ENCODE results near the gene KCNJ9.
"Not testable (repeated sequence)": the region's sequence is repeated elsewhere in the genome, so short reads cannot be mapped to it uniquely, and the experiment has no call there.

The KCNJ9 gene

DNA sequence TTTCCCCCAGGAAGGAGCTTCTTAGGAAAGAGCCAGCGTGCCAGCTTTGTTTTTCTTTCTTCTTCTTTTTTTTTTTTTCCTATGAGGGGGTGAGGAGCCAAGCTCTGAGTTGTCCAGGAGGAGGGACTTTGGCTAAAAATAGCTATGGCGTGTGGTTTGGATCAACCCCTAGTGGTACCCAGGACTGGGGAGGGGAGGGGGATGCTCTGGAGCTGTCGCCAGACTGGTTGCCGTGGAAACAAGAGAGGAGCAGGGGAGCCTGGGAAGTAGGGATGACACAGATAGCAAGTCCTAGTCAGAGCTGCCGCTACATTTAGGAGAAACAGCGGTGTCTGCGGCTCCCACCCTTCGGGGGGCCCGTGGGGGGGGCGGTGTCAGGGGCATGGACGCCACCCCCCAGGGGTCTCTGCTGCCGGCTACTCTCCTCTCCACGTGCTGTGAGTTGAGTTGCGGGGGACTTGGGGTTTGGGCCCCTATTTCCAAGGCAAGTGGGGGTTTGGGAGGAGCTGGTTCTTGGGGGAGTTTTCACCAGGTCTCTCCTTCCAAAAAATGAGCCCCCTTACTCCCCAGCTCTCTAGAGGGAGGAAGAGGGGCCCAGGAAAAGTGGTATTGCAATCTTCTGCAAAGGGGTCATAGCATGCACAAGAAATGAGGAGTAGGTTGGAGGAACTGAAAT lies at the start of gene KCNJ9:
KCNJ9 (plus strand) TSS at position 278 of the 676 bp plus-strand sequence. CDS start 2,493 bp downstream, outside the sequence.
- DNase-seq, result no peak

DNA sequence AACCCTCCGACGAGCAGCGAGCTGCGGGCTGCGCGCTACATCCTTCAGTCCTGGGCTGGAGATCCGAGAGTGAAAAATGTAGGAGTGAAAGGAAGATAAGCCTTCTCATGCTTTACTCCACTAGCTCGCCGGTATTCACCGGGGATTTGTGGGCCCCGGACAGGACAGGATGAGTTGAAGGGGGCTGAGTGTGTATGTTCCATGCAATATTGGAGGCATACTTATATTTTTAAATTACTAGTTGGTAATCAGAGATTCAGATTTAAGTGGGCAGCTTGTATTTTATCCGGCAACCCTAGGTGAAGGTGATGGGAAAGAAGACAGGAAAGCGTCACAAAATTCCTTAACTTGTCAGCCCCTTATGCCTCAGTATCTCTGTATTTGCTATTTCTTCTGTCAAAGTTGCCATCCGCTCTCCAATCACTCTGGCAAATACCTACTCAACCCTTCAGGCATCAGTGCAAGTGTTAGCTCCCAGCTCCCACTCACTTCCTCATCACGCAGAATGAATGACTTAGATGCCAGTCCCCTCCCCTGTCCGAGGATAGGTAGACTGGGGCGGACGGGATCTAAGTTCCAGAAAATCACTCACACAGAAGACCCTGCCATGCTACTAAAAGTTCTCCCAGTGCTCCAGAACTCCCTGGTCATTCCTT lies 49.0 kb upstream of the KCNJ9 start:
- DNase-seq, result peak; percentile 5

DNA sequence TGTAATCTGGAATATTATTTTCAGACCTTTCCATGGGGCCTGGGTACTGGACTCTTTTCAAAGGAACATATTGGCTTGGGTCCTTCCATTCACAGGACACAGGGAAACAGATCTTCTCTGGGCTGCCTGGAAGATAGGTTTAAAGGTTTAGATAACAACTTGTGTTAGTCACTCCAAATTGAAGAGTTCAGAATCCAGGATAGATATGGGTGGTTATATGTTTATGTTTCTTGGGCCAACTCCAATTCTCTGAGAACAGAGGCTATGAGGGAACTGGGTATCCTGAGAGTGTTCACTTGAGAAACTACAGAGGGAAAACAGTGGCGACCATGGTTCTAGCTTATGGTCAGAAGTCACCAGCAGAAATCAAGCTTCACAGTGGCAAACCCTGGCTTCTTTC lies 40.9 kb upstream of the KCNJ9 start:
- no peak for DNase-seq

- no peak for DNase-seq
Observed at GRCh38 chr1:160043543-160043942, 37.8 kb upstream of the KCNJ9 start.

GRCh38 chr1:160045653-160046052 lies 35.7 kb upstream of the KCNJ9 start:
- DNase-seq, result no peak

DNA sequence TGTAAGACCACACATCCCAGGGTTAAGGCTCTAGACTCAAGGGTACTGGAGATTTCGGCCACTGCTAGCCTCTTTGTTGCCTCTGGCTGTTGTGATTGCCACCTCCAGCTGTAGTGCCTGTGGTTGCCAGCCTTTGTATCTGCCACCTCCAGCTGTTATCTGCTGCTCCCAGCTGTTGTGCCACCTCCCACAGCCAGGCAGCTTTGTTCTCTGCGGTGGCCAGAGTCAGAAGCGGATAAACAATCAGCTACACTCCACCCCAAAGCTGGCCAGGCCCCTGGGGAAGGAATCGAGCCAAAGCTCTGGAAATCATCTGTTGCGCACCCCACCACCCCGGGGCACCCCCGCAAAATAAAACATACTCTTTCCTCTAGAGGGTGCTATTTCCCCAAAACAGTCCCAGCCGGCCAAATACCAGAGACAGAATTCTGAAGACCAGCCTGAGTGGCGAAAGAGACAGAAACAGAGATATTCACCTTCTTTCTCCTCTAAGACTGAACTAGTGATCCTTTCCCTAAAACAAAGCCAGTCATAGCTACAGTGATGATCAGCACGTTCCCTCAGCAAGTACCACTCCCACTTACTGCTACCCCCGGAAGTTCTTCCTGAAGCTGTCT lies 34.7 kb upstream of the KCNJ9 start:
- DNase-seq, result peak; percentile 57

DNA sequence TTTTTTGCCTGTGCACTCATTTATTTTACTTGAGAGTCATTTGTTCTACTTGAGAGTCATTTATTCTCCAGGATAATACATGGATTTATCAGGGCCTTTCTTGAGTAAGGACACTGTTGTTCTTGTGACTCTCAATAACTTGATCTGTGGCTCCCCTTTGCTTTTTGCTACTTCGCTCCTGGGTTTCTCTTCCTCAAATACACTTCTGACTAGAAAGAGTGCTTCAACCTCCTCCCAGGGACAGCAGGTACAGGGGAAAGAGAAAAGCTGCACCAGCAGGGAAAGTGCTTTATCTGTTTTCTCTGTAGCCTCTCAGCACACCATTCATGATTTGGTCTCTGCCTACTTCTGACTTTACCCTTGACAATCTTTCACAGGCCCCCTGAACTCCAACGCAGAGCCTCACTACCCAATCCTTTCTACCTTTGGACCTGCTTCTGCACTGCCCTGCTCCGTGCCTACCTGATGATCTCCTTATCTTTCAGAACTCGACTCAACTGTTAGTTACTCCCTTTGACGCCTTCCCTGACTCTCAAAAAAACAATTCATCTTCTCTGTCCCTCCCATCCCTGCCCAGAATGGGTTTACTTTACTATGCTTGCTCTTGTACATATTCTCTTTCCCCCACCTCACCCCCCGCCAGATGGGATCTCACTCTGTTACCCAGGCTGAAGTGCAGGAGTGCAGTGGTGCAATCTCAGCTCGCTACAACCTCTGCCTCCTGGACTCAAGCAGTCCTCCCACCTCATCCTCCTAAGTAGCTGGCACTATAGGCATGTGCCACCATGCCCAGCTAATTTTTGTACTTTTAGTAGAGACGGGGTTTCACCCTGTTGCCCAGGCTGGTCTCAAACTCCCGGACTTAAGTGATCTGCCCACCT lies 34.0 kb upstream of the KCNJ9 start:
- DNase-seq, result no peak

DNA sequence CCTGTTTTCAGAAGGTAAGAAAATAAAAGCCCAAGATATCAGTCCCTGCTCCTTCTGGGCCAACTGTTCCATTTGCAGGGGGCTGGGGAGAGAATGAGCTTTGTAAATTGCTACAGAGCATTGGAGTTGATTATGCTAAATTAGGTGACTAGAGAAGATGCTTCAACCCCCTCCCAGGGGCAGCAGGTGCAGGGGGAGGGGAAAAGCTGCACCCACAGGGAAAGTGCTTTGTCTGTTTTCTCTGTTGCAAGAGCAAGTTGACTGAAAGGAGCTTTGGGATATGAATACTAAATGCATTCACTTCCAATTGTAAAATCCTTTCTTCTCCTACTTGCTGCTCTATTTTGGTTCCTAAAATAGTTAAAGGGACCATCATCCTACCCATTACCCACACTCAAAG lies 33.0 kb upstream of the KCNJ9 start:
- DNase-seq, result no peak

DNA sequence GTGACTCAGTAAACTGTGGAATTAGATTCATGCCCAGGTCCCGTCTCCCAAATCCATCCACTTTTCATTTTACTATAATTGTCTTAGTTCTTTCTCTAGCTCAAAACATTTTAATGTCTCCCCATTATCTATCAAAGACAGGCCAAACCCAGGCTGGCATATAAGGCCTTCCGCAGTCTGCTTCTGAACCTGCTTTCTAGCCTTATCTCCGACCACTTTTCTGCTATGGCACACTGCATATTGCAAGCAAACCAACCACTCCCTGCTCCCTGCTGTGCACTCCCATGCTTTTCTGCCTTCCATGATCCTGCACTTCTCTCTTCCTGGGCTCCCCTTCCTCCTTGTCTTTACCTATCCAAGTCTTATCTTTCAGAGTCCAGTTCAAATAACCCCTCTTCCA lies 32.2 kb upstream of the KCNJ9 start:
- DNase-seq, result no peak

DNA sequence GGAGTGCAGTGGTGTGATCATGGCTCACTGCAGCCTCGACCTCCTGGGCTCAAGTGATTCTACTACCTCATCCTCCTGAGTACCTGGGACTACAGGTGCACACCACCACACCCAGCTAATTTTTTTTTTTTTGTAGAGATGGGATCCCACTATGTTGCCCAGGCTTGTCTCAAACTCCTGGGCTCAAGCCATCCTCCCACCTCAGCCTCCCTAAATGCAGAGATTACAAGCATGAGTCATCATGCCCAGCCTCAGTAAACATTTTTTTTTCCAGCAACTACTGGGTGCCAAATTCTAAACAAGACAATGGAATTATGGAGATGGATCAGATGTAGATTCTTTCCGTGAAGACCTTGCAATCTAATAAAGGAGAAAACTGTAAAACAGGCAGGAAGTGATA lies 31.2 kb upstream of the KCNJ9 start:
- not testable (repeated sequence) for DNase-seq

DNA sequence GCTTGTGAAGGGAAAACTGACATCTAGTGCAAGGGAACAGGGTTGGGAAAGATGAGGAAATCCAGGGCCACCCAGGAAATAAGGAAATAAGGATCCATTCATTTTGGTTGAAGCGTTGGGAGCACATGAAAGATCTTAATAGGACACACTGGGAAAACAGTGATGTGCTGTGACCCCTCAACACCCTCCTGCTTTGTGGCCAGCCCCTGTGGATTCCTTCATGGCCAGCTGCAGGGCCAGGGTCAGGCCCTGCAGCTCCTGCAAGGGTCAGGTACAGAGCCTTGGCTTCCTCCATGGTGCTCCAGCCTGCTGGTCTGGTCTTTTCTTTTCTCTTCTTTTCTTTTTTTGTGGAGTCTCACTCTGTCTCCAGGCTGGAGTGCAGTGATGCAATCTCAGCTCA lies 30.7 kb upstream of the KCNJ9 start:
- DNase-seq, result no peak

GRCh38 chr1:160052936-160053335 lies 28.4 kb upstream of the KCNJ9 start:
- no peak for DNase-seq

DNA sequence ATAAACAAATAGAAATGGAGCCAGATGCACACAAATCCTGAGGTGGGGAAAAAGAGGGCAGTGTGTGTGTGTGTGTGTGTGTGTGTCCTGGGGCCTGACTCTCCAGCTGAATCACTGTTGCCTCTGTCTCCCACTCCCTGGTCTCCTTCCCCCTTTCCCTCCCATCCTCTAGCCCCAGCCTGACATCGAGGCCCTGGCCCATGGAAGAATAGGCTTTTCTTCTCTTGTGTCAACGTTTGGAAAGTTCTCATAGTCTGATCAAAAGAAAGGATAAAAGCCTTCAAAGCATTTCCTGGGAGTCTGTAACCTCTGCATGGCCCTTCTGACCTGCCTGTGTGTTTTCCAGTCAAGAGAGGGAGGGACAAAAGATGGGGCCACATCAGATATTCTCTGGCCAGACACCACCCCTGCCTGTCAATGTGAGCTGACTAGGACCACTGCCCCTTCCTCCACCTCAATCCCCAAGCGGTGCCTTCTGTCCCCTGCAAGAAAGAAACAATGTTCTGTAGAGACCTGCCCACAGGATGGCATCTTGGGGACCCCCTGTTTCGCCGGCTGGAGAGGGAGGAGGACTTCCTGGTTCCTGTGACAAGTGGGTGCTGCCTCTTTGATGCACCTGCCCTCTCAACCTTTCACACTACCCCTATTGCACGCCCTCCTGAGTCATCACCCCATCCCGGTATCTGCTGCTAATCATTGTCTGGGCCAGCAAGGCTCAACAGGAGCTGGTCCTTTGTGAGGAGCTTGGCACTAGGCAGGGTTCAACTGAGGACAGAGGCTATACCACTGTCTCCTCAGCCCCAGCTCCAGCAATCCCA lies 27.6 kb upstream of the KCNJ9 start:
- no peak for DNase-seq

GRCh38 chr1:160056648-160057169 lies 24.6 kb upstream of the KCNJ9 start:
- no peak for DNase-seq

DNA sequence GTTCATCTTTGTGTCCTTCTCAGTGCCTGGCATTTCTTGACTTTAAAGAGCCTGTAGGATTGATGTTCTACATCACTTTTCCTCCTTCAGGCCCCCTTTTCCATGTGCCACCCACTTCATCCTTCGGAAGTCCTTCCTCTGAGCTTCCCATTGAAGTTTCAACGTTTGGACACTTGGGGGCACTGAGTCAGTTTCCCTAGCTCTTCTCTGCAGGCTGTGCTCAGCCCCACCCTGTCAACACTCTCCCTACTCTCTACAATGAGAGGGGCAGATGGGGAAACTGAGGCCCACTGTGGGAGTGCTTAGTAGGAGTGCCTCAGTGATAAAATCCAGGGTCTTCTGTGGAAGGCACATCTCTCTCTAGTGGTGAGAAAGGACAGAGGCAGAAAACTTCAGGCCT lies 23.3 kb upstream of the KCNJ9 start:
- no peak for DNase-seq

GRCh38 chr1:160061369-160062229 lies 19.7 kb upstream of the KCNJ9 start:
- no peak for DNase-seq

DNA sequence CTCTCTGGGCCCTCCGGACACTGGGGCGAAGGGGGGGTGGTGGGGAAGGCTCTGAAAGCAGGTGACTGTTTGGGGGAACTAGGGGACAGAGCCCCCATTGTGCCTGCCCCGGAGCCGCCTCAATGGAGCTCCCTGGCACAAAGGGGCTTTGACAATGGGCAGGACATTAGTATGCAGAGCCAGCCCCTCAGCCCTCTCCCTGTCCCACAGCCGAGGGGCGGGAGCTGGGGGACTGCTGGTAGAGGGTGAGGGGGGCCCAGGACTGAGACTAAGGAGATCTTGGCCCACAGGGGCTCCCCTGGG lies 19.2 kb upstream of the KCNJ9 start:
- DNase-seq, result no peak

GRCh38 chr1:160063176-160063575 lies 18.2 kb upstream of the KCNJ9 start:
- DNase-seq, result no peak

GRCh38 chr1:160064164-160064563 lies 17.2 kb upstream of the KCNJ9 start:
- DNase-seq, result no peak

DNA sequence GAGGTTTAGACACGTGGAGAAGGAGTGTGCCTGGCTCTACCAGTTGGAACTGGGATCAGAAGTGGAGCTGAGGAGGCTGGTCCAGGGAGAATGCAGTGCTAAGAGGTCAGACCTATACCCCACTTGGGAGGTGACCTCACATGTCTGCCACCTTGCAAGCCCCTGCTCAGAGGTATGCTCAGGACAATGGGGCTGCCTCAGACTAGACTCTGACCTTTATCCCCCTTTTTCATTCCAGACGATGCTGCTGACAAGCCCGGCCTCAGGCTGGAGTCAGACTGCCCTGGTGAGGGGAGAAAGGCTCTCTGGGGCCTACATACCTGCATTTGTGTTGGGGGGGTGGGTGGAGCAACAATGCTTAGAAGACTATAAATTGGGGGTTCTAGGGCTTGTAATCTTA lies 16.6 kb upstream of the KCNJ9 start:
- DNase-seq, result no peak
